Glutamatergic neuron (in vitro differentiated cells): ENCODE data around the gene ILDR1. TPM values are rescaled to one million over a fixed set of nuclear protein-coding genes. Genes with fewer than 3 reads are reported as not detected.

Experiments
- DNase-seq: peaks from one replicate; pipeline ENCODE4 v3.0.0; 2022
- H3K27ac Mint-ChIP-seq: one replicate; pipeline ENCODE4 v1.8.0; 2020; ENCODE audit warnings: mild to moderate bottlenecking, mixed read lengths, inconsistent platforms; ENCODE audit not compliant: unreplicated experiment
- H3K27me3 Mint-ChIP-seq: one replicate; pipeline ENCODE4 v1.8.0; 2020; ENCODE audit warnings: mild to moderate bottlenecking, moderate library complexity, mixed read lengths, inconsistent platforms; ENCODE audit not compliant: unreplicated experiment
- H3K36me3 Mint-ChIP-seq: one replicate; pipeline ENCODE4 v1.8.0; 2020; ENCODE audit warnings: mild to moderate bottlenecking, mixed read lengths, inconsistent platforms; ENCODE audit not compliant: unreplicated experiment
- H3K4me1 Mint-ChIP-seq: one replicate; pipeline ENCODE4 v1.8.0; 2020; ENCODE audit warnings: mild to moderate bottlenecking, low read depth, mixed read lengths, inconsistent platforms; ENCODE audit not compliant: unreplicated experiment
- H3K4me3 Mint-ChIP-seq: one replicate; pipeline ENCODE4 v1.8.0; 2020; ENCODE audit warnings: mild to moderate bottlenecking, mixed read lengths, inconsistent platforms; ENCODE audit not compliant: unreplicated experiment
- H3K9me3 Mint-ChIP-seq: one replicate; pipeline ENCODE4 v1.8.0; 2020; ENCODE audit warnings: mild to moderate bottlenecking, moderate library complexity, mixed read lengths, inconsistent platforms; ENCODE audit not compliant: unreplicated experiment
- total RNA-seq: library from RNA; stranded (reverse); fragmentation: NEBNext Ultra II Directional; extraction: Animal tissue kit (Norgen Biotek cat#: 25700); gene quantifications from one replicate; pipeline ENCODE4 v1.2.1, GENCODE V29; 2021; ENCODE audit not compliant: unreplicated experiment
- TF ChIP-seq, protein P1 (sequence below): fragments of 200-600 bp; sonication (generic); IDR thresholded peaks from one replicate; pipeline ENCODE4 v1.5.0; 2021; ENCODE audit not compliant: partially characterized antibody, unreplicated experiment

ILDR1 gene
- total RNA-seq, 1 donor from 2014 or later = not detected

DNA sequence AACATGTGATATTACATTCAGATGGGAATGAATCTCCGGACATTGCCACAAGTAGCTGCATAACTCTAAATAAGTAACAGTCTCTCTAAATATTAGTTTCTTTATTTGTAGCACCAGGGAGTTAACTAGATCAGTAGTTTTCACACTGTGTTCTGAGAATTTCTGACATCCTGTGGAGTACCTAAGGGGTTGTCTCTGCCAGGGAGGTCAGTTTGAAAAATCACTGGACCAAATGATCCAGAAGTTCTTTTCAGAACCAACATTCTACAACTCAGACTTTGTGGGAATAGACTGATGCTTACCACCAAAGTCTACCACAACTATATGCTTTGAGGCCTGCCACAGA lies 9.0 kb upstream of the ILDR1 start:
- Mint-ChIP-seq H3K36me3 (peaks cover 11% of the 10 kb centered on the region), H3K4me3 (no peak overlapping the region), H3K9me3 (peaks cover 2% of the 10 kb centered on the region), H3K27me3 (no peaks in the 10 kb centered on the region), H3K27ac (no peak overlapping the region), H3K4me1 (no peaks in the 10 kb centered on the region)
- no peak for DNase-seq
- TF ChIP-seq, protein P1, sequence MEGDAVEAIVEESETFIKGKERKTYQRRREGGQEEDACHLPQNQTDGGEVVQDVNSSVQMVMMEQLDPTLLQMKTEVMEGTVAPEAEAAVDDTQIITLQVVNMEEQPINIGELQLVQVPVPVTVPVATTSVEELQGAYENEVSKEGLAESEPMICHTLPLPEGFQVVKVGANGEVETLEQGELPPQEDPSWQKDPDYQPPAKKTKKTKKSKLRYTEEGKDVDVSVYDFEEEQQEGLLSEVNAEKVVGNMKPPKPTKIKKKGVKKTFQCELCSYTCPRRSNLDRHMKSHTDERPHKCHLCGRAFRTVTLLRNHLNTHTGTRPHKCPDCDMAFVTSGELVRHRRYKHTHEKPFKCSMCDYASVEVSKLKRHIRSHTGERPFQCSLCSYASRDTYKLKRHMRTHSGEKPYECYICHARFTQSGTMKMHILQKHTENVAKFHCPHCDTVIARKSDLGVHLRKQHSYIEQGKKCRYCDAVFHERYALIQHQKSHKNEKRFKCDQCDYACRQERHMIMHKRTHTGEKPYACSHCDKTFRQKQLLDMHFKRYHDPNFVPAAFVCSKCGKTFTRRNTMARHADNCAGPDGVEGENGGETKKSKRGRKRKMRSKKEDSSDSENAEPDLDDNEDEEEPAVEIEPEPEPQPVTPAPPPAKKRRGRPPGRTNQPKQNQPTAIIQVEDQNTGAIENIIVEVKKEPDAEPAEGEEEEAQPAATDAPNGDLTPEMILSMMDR = no peak

DNA sequence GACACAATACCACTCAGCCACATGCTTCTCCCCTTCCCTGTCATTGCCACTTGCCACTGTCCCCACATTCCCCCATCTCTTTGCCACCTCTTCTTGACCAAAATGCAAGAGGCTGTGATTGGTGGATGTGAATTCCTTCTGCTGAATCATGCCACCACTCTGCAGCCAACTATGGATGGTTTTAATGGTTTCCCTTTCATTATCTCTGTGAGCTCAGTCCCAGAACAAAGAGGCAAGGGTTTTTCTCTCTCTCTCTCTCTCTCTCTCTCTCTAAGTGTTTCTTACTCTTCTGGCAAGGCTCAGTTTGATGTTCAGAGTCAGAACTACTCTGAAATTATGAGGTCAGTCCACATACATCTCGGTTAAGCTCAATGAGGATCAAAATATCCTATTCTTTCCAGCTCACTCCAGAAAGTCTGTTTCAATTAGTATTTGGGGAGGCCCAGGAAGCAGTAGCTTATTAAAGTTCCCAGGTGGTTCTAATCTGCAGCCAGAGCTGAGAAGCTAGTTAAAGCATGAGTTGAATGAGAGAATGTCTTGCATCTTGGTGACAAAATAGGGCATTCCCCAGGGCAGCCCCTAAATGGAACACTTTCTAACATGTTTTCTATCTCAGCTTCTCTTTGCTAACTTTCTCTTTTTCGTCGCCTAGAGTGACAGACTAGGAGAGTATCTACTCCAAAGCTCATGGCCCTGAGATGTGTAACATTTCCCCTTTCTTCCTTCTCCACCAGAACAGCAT lies 8.5 kb upstream of the ILDR1 start:
- no peak for DNase-seq
- Mint-ChIP-seq H3K36me3 (peaks cover 6% of the 10 kb centered on the region), H3K27me3 (no peaks in the 10 kb centered on the region), H3K4me3 (no peak overlapping the region), H3K4me1 (no peaks in the 10 kb centered on the region), H3K27ac (no peak overlapping the region), H3K9me3 (no peaks in the 10 kb centered on the region)
- TF ChIP-seq, protein P1 = no peak

DNA sequence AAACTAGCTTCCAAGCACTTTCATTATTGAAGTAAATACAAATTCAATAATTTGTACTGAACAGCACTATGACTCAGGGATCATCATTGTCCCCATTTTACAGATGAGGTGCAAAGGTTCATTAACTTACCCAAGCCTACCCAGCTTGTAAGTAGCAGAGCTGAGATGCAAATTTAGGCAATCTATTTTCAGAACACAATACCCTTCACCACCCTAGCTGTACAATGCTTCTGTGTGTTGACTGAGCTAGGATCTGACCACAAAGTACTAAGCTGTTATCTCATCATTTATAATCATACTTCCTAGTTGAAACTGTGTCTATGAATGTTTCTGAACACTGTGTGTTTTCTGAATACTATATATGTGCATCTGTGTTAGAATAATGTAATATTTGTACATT lies 3.2 kb upstream of the ILDR1 start:
- no peak overlapping the region for H3K27ac Mint-ChIP-seq
- no peak overlapping the region for H3K4me3 Mint-ChIP-seq
- no peaks in the 10 kb centered on the region for H3K36me3 Mint-ChIP-seq
- DNase-seq = no peak
- H3K27me3 Mint-ChIP-seq = peaks cover 8% of the 10 kb centered on the region
- TF ChIP-seq, protein P1 = no peak
- no peaks in the 10 kb centered on the region for H3K9me3 Mint-ChIP-seq
- no peaks in the 10 kb centered on the region for H3K4me1 Mint-ChIP-seq

DNA sequence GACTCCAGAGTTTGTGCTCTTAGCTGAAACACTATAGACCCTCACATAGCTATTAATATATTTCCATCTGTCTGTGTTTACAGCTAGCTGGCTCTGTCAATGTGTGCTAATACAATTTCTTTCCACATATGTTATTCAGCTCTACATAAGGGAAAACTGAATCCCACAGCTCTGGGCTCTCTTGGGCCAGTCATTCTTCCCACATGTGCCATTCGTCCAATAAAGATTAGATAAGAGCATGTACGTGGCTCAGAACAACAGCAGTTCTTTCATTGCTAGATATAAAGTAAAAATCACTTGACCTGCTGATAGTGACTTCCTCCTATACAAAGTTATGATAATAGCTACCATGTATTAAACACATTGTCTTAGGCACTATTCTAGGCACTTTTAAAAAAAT lies 2.8 kb upstream of the ILDR1 start:
- Mint-ChIP-seq H3K36me3 (no peaks in the 10 kb centered on the region), H3K27ac (no peak overlapping the region), H3K4me1 (no peaks in the 10 kb centered on the region), H3K9me3 (no peaks in the 10 kb centered on the region), H3K4me3 (no peak overlapping the region), H3K27me3 (peaks cover 8% of the 10 kb centered on the region)
- TF ChIP-seq, protein P1 = no peak
- no peak for DNase-seq

DNA sequence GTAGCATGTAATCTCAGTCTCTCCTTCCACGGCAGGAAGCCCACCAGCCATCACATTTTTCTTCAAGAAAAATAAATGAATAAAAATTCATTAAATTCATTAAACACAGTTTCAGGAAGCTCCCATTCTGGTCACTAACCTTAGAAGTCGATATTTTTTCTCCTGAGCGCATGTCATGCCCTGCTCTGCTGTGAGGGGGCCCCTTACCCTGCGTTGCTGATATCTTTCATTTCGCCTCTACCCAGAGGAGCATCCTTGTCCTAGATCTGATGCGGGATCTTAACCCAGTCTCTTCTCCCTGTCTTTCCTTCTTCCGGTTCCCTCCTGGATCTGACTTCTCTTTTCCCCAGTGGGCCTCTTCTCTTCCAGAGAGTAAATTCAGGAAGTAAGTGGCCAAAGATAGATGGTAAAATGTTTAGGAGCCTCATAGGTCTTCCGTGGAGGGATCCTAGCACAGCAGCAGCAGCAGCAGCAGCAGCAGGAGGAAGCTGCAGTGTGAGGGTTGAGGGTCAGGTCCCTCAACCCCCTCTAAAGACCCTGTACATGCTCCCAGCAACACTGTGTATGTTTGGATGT lies 1.4 kb upstream of the ILDR1 start:
- DNase-seq = no peak
- TF ChIP-seq, protein P1 = no peak
- no peaks in the 10 kb centered on the region for H3K4me1 Mint-ChIP-seq
- no peak overlapping the region for H3K4me3 Mint-ChIP-seq
- H3K36me3 Mint-ChIP-seq = no peaks in the 10 kb centered on the region
- no peak overlapping the region for H3K27ac Mint-ChIP-seq
- H3K27me3 Mint-ChIP-seq = peaks cover 8% of the 10 kb centered on the region
- H3K9me3 Mint-ChIP-seq = no peaks in the 10 kb centered on the region
